GM19372 (cell line): ENCODE results near the gene WDR27.

Experiments used
- ATAC-seq: cut with Tn5 transposase; IDR thresholded peaks from one replicate; pipeline ENCODE4 v1.9.1; 2021; ENCODE audit warnings: mild to moderate bottlenecking, low read depth, moderate library complexity; ENCODE audit not compliant: unreplicated experiment

The WDR27 gene

DNA sequence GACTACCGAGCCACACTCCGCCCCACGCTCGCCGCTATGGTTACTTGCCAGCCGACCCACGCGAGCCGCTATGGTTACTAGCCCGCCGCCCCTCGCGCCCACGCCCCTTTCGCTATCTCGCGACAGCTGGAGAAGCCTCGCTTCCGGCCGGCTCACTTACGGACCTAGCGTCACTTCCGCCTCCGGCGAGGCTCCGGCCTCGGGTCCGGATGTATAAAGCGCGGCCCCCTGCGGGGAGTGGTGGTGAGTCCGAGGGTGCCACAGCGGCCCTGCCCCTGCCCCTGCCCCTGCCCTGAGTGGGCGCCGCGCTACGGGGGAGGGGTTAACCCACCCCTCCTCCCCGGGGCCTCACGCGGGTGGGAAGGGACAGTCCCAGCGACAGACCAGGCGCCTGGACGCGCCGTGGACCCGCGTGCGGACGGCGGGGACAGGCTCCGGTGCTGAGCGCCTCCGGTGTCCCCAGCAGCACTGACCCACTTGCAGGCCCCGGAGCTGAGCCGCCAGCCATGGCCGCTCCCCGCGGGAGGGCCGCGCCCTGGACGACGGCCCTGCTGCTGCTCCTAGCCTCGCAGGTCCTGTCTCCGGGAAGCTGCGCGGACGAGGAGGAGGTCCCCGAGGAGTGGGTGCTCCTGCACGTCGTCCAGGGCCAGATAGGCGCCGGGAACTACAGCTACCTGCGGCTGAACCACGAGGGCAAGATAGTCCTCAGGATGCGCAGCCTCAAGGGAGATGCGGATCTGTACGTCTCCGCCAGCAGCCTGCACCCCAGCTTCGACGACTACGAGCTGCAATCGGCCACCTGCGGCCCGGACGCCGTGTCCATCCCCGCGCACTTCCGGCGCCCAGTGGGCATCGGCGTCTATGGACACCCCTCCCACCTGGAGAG is at the start of gene WDR27, which contains the start of gene C6orf120:
TSS of gene WDR27 (minus strand) at position 76 of the 886 bp plus-strand sequence. CDS start 13,024 bp downstream, outside the sequence.
TSS of gene C6orf120 (plus strand) at position 173 of the 886 bp plus-strand sequence. CDS start at position 507, 334 bp downstream.
- peak; percentile 95 for ATAC-seq

DNA sequence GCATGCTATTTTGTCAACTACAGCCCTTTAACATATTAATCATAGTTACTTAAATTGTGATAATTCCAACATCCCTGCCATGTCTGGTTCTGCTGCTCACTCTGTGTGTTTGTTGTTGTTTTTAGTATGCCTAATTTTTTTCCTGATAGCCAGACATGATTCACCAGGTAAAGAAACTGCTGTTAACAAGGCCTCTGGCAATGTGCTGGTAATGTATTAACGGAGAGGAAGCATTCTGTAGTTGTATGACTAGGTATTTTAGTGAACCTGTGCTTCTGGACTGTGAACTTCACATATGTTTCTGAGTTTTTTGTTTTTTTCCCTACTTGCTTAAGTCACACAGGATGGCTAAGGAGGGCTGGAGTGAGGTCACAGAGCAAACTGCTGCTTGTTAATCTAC is 44.7 kb upstream of the WDR27 start:
- no peak for ATAC-seq

GRCh38 chr6:169745405-169745804 is 43.6 kb upstream of the WDR27 start:
- no peak for ATAC-seq

GRCh38 chr6:169741344-169741743 is 39.5 kb upstream of the WDR27 start:
- ATAC-seq: no peak

- ATAC-seq: no peak
Observed at GRCh38 chr6:169738976-169739529, 37.2 kb upstream of the WDR27 start.

DNA sequence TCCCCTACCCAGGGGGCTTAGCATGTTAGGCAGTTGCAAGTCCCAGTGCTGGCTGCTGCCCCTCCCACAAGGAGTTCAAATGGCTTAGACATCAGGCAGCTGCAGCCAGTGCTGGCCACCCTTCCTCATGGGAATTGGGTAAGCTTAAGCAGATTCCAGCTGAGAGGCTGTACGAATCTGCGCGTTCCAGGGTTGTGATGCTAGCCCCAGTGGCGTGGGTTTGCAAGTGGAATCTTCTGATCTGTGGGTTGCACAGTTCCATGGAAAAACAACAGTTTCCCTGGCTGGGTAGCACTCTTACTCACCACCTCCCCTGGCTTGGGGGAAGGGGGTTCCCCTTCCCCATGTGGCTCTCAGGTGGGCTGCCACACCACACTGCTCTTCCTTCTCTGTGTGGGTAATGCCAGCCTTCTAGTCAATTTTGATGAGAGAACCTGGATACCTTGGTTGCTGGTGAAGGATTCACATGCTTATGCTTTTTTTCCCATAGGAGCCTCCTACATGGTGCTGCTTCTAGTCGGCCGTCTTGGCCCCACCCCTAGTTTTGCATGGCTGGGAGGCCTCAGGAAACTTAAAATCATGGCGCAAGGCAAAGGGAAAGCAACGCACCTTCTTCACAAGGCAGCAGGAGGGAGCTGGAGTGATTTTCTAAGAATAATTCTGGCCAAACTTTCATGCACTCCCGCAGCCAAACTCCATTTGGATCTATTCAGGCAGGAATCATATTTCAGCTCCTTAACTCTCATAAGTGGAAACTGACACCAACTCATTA is 36.6 kb upstream of the WDR27 start:
- no peak for ATAC-seq

DNA sequence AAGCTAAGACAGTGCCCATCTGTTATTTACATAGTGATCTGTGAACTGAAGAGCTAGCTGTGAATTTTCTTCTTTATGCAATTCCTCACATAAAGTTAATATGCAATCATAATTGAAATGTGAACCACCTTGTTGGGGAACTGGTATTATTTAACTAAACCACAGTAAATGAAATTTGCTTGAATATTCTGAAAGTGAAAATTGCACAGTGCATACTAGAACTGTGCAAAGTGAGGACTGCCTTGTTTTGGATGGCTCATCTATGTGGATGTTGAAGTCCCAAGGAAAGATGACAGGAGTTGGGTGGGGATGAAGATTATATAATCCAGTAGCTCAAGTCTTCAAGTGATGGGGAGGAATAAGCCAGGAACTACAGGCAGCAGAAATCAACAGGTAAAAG is 28.1 kb upstream of the WDR27 start:
- no peak for ATAC-seq

DNA sequence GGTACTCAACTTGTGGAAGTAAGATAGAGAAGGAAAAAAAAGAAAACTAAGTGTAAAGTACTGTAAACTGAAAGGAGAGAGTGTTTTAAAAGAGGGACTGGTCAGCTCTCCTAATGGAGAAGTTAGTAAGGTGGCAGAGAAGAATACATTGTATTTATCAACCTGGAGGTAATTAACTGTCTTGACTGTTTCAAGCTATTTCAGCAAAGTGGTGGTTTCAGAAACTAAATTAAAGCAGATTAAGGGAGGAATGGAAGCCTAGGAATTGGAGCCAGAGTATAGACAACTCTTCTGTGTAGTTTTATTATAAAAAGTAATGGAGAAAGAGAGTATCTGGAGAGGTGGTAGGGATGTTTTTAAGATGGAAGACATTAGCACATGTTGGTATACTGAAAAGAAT is 25.1 kb upstream of the WDR27 start:
- ATAC-seq: no peak

DNA sequence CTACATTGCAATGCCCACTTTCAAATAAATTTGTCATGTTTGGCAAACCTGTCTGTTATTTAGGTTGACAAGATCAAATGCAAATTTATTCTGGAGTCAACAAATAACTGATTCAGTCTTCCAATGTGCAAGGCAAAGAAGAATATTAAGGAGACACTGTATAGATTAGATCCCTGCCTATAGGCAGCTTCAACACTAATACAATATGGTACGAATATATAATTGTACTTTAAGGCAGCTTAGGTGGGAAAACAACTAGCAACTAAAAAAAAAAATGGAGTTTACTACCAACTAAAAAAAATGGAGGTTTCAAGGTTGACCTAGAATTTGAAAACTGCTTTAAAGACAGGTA is 24.2 kb upstream of the WDR27 start:
- no peak for ATAC-seq

DNA sequence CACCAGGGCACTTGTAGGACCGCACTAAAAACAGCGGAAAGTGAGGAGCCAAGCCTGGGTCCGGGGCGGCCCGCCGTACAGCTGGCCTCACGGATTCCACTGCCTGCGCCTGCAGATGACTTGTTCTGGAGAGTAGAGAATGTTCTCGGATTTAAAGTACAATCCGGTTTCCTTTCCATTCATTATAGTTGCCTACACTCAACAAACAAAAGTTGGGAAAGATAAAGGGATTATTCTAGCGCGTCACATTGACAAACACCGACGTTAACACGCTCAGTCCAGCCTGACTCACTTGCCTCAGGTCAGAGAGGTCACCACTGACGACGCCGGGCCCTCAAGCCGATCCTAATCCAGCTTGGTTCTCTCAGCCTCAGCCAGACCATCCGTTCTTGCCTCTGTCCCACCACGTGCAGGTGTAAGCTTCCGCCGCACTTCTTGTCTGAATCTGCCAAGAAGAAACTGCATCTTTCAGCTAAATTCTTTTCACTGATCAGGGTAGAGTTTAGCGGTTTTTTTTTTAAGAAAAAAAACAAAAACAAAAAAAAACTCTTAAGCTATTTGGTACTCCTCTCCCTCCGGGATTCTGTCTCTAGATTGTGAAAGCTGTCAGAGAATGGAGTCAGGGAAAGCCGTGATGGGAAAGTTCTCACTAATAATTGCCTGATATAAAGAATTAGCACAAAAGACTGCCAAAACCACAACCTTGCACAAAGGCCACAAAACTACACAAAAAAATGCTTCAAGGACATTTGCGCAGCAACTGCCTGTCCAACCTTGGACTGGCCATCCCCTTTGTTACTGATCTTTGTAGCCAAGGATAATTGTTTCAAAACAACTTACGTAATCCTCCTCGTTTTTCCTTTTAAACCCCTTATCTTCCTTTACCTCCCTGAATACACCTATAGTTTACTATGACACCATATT is 23.6 kb upstream of the WDR27 start:
- ATAC-seq: peak; percentile 8

DNA sequence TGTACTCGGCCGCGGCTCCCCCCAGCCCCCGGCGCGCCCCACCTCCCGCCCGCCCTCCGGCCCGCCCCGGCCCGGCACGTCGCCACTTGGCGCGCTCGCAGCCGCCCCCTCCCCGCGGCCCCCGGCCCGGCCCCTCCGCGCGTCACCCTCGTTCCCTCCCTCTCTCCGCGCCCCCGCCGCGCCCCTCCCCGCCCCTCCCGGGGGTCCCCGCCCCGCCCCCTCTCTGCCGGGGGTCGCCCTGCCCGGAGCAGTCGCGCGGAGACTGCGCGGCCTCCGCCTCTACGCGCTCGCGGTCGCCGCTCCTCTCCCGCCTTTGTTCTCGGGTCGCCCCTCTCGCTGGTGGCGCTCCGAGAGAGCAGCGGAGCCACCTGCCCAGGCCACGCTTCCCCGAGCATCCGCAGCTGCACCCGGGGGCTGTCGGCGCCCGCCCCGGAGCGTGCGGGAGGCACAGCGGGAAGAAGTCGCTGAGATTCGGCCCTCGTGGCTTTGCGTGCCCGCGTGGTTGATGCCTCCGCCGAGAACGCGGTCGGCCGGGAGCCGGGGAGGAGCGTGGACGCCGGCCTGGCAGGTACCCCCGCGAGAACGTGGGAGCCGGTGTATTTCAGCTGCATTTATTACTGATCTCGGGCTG is 22.8 kb upstream of the WDR27 start, which contains the start of gene PHF10:
TSS of gene PHF10 (minus strand) at position 7 of the 631 bp plus-strand sequence. CDS start 569 bp downstream, outside the sequence.
- ATAC-seq: peak; percentile 43

DNA sequence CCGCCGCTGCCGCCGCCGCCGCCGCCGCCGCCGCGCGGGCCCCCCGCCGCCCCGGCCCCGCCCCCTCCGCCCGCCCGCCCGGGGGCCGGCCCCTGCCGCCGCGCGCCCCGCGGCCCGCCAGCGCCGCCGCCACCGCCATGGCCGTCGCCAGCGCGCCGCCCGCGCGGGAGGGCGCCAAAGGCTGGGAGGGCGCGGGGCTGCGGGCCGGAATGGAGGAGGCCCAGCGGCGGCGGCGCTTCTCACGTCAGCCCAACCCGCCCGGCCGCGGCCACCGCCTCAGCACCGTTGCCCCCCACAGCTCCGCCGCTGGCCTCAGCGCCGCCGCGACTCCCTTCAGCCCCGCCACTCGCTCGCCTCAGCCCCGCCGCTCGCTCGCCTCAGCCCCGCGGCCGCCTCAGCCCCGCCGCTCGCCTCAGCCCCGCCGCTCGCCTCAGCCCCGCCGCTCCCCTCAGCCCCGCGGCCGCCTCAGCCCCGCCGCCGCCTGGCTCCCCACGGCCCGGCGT is 22.2 kb upstream of the WDR27 start:
- peak; percentile 30 for ATAC-seq

GRCh38 chr6:169723200-169723909 is 21.5 kb upstream of the WDR27 start:
- peak; percentile 33 for ATAC-seq

DNA sequence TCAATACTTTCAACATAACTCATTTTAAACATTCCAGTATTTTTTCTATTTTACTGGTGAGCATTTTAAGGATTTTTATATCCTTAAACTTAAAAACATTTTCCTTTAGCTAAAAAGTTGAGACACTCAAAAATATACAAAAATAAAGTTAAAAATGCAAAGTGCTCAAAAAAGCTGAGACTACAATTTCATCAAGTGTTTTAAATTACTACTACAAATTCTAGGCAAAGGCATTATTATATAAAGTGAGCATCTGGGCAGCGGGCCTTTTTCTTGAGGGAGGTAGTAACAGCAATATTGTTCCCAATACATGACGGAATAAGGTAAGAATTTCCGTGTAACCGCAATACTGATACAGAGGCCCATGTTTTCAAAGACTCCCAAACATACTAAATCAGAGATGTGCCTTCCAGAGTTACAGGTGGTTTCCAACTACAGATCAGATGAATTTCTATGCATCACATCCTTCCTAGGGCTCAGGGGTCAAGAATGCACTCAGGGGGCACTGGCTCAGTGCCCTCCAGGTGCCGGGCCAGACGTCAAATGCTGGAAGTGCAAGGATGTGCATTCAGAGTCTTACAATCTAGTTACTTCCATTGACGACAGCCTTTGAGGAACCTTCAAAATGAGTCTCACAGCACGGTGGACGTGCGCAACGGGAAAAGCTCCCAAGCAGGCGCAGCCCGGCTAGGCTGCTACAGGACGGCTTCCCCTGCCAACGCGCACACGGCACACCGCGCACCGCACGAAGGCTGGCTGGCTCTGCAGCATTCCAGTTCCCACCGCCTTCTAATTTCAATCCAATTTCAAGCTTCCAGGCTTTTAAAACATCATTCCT is 20.8 kb upstream of the WDR27 start:
- ATAC-seq: no peak

DNA sequence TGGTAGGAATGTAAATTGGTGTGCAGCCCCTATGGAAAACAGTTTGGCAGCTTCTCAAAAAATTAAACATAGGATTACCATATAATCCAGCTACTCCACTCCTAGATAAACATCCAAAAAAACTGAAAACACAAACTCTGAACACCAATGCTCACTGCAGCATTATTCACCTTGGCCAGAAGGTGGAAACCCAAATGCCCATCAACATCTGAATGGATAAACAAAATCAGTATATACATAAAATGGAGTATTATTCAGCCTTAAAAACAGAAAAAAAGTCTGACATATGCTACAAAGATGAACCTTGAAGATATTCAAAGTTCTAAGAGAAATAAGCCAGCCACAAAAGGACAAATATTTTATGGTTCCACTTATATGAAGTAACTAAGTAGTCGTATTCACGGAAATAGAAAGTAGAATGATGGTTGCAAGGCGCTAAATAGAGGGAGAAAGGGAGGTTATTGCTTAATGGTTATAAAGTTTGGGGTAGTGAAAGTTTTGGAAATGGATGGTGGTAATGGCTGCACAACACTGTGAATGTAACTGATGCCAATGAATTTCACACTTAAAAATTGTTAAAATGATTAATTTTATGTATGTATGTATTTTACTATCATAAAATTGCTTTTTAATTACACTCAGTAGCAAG is 18.5 kb upstream of the WDR27 start:
- no peak for ATAC-seq

- ATAC-seq: no peak
Observed at GRCh38 chr6:169719117-169719516, 17.3 kb upstream of the WDR27 start.

DNA sequence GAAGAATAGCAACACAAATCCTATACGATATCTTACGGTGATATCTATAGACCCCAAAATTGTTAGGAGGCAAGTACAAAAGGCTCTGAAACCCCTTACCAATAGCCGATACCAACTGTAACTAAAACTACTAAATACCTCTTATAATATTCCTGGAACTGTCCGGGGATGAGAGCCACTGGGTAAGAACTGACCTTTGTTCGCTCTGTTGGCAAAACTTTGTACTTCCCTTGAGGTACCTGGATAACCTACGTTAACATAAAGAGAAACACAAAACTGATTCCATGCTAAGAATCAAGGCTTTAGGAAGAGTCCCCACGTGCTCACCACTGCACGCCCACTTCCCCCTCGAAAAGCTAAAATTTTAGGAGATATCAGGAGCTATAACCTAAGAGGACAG is 12.8 kb upstream of the WDR27 start:
- no peak for ATAC-seq
